Peyer's patch (tissue), 4 donors: ENCODE results near the gene APRT.

Source experiments
- CTCF ChIP-seq, 6 experiments: fragments of 450-650 bp in 4 of 6; fragments of 200-600 bp in 2 of 6; sonication (generic) in 1 of 6; IDR thresholded peaks; one replicate each; pipeline ENCODE4 v1.5.1; 2017 to 2019; ENCODE audit warnings: antibody characterized with exemption in 6 of 6, mild to moderate bottlenecking in 3 of 6, moderate library complexity in 1 of 6
- POLR2A ChIP-seq, 2 donors: fragments of 450-650 bp; IDR thresholded peaks; one replicate each; pipeline ENCODE4 v1.5.1; 2017; ENCODE audit warnings: antibody characterized with exemption in 2 of 2, mild to moderate bottlenecking in 2 of 2, moderate library complexity in 2 of 2

- TF ChIP-seq CTCF (IDR thresholded peaks at IDR 0.05) (no peak), POLR2A (IDR thresholded peaks at IDR 0.05) (no peak)
These were observed 4.5 kb downstream of the APRT start for GRCh38 chr16:88807142-88807625.
